Astrocyte (in vitro differentiated cells and primary cell): ENCODE data around the gene ETV6.

Source experiments
- CTCF ChIP-seq: IDR thresholded peaks from 2 replicates; pipeline ENCODE4 v1.5.1; 2011; ENCODE audit warnings: low read depth, mild to moderate bottlenecking, inconsistent platforms, low read length, moderate library complexity; ENCODE audit not compliant: insufficient read depth
- EZH2 ChIP-seq: IDR thresholded peaks from 2 replicates; pipeline ENCODE4 v1.6.1; 2012; ENCODE audit warnings: mild to moderate bottlenecking, low read length, inconsistent platforms; ENCODE audit not compliant: insufficient read depth

GRCh38 chr12:11739980-11740577, 90.6 kb downstream of the ETV6 start:
- no peak for TF ChIP-seq CTCF
- no peak for TF ChIP-seq EZH2
